Hematopoietic multipotent progenitor cell treated with erythropoietin and hydrocortisone succinate and interleukin-3 and kit ligand, for 8 days (in vitro differentiated cells): ENCODE measurements around the gene DGUOK.

Experiments
- DNase-seq: peaks from one replicate; pipeline ENCODE4 v3.0.0-alpha.2; 2015

The DGUOK gene

DNA sequence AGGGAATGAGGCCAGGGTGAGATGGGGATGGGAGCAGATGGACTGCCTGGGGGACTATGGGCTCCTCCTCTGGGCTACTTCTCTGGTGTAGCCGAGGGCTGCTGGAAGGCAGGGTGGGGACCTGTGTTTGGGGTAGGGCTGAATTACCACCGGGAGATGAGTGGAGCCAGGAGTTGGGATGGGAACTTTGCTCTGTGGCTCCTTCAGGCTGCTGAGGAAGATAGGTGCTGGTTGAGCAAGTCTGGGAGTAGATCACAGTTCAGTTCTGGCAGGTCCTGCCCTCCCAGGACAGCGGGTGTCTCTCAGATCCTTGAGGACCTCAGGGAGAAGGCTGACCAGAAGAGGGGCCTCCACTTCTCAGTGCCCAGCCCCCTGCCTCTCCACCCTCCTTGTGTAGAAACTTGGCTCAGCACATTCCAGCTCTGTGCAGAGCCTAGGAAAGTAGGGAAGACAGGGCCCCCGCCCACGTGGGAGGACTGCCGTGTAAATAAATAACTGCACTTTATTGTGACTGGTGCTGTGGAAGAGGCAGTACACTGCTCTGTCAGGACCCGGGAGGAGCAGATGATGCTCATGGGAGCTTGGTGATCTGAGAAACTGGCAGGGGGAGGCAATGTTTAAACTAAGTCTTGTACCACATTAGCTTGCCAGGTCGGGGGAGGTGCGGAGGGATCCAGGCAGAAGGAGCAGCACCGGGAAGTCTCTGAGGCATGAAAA lies 73.4 kb downstream of the DGUOK start:
- DNase-seq: no peak

DNA sequence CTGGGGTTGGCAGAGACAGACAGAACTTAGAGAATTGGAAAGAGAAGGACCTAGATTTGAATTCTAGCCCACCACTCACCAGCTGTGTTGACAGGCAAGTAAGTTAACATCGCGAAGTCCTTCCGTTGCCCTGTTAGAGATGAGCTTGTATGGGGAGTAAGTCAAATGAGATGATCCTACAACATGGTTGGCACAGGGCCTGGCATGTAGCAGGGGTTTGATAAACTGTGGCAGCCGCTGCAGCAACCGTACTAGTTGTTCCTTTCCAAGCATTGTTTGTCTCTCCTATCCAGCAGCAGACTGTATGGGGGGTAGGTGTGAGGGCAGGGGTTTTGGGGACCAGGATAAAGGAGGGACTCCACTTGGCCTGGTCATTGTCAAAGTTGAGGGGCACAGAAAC lies 74.0 kb downstream of the DGUOK start:
- DNase-seq: peak; percentile 37

DNA sequence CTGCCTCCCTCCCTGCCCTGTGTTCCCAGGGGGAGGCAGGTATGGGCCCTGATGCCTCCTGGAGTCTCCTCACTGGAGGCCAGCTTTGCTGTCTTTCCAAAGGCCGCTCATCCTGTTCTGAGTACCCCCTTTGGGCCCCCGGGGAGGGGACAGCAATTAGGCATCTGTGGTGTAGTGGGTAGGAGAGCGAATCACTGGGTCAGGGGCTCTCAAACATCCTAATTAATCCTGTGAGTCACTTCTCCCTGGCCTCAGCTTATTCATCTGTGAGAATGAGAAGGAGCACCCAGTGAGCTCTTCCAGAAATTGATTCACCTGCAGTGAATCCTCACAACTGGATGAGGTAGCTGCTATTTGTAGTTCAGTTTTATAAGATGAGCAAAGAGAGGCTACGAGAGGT lies 74.4 kb downstream of the DGUOK start:
- DNase-seq: no peak

GRCh38 chr2:74001781-74002504 lies 75.3 kb downstream of the DGUOK start:
- DNase-seq: no peak

DNA sequence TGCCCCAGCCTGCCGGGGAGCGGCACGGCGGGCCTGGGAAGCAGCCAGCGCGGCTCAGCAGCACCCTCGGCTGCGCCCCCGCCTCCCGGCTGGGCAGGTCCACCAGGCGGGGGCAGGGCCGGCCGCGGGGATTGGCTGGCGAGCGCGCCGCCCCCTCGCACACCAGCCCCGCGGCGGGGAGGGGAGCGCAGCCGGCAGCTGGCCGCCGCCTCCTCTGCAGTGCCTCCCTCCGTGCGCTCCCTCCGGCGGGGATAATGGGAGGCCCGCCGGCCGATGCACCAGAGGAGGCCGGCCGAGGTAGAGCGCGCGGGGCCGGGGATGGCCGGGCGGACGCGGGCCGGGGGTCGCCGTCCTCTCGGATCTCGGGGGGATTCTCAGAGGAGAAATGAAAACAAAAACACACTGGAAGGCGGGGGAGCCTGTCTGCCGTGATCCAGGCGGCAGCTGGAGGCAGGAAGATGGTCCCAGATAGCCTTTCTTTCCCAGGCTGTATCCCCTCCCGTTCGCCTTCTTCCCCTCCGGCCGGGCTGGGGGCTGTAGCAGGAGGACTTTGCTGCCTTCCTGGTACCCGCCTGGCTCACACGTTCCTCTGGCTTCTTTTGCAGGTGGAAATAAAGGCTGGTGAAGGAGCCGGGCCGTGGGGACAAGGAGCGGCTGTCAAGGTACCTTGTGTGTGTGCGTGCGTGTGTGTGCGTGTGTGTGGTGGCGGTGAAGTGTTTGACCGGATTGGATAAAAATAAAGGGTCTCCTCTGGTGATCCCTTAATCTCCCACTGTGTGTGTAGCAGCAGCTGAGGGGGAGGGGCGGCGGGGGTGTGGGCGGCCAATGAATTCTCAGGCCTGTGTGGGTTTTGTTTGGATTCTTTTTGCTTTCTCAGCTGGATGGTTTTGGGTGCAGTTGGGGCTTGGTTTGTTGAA lies 76.1 kb downstream of the DGUOK start:
- DNase-seq: peak; percentile 84

- peak; percentile 65 for DNase-seq
Measured at GRCh38 chr2:74003494-74004211, 77.0 kb downstream of the DGUOK start.

DNA sequence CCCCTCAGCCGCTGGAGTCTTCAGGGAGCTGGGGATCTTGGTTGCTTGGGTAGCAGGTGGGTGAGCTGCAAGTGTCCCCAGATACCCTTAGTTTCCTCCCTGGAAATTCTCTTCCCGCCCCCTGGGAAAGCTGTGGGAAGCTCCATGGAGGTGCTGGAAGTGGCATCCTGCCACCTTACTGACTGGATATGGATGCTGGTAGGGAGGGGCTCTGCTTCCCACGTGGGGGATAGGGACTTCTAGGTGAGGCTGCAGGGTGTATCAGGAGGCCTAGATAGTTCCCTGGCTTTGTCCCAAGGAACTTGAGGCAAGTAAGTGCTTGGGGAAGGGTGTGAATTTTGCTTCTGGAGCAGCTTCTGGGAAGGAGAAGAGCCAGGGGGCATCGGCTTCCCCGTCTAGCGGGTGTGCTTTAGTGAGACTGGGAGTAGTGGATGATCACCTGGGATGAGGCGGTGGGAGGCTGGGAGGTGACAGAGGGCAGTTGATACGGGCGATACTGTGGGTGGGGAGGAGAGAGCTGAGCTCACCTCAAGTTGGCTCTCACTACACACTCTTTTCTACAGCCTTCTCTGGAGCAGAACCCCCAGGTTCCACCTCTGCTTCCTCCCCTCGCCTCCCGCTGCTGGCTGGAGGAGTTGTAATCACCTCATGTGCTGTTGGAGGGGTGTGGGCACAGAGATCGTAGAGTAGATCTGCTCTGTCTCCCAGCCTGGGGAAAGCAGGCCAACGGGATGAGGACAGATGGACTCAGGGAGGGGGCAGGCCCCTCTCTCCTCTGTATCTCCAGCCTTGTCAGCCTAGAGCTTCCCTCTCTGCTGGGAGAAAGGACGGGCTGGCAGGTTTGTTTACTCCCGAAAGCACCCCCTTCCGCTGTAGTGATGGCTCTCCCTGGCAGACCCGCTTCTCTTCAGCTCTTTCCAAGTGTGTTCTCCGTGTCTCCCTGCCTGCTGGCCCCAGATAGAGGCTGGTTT lies 77.8 kb downstream of the DGUOK start:
- no peak for DNase-seq

GRCh38 chr2:74005786-74006185 lies 79.1 kb downstream of the DGUOK start:
- DNase-seq: no peak

GRCh38 chr2:74006459-74006858 lies 79.8 kb downstream of the DGUOK start:
- no peak for DNase-seq

DNA sequence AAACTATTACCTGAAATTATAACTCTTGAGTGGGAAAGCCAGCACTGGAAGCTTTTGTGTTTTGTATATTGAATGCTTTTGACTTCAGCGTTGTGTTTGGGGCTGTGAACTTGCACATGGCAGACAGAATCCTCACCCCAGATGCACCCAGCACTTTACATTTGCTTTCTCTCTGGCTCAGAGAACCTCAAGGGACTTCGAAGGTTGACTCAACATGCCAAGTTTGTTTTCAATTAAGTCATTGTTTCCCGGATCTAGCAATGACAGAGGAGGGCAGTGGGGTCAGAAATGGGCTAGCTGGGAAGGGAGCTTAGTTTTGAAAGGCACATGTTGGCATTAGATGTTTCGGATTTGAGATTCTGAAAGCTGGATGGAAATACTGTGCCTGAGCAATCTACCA lies 80.4 kb downstream of the DGUOK start:
- no peak for DNase-seq

DNA sequence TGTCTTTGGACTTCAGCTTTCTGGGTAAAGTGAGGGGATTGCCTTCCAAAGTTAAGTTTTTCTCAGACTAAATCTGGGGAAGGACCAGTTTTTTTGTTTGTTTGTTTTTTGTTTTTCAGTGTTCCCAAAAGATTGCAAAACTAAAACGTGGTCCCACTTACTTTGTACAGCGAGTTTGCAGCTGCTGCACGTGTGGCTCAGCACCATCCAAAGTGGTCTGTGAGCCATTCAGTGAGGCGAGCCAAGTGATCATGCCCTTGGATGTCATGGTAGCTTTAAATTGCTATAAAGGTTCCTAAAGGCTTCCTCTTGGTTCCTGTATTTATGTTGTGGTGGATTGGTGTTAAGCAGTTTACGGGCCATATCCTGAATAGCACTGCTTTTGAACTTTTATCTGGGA lies 81.0 kb downstream of the DGUOK start:
- DNase-seq: no peak
